GM12878 (cell line): Measurements from ENCODE around the gene CD70. TPM values are rescaled to one million over a fixed set of nuclear protein-coding genes. Genes with fewer than 3 reads are reported as not detected.
A peak's percentile ranks its signal among the peaks of the same experiment; 100 is the strongest.

Experiments
- ATF7 ChIP-seq: fragments of 450-650 bp; IDR thresholded peaks from 2 replicates; pipeline ENCODE4 v1.6.1; 2016; ENCODE audit warnings: low read depth, mild to moderate bottlenecking
- BACH1 ChIP-seq: fragments of 450-650 bp; IDR thresholded peaks from 2 replicates; pipeline ENCODE4 v1.6.1; 2017; ENCODE audit warnings: mild to moderate bottlenecking, borderline replicate concordance
- BCLAF1 ChIP-seq: fragments of 450-650 bp; IDR thresholded peaks from 2 replicates; pipeline ENCODE4 v1.6.1; 2017; ENCODE audit warnings: antibody characterized with exemption, mild to moderate bottlenecking, moderate library complexity
- CBFB ChIP-seq: IDR thresholded peaks from 2 replicates; pipeline ENCODE4 v1.6.1; 2016; ENCODE audit warnings: antibody characterized with exemption, low read depth
- CEBPB ChIP-seq, 2 experiments: fragments of 150-350 bp in 1 of 2; IDR thresholded peaks; 2 replicates each; pipeline ENCODE4 v1.6.1; 2012 to 2014; ENCODE audit warnings: low read depth in 2 of 2, low read length in 2 of 2, borderline replicate concordance in 1 of 2, inconsistent platforms in 1 of 2
- E2F4 ChIP-seq: IDR thresholded peaks from 2 replicates; pipeline ENCODE4 v1.6.1; 2012; ENCODE audit warnings: low read depth, low read length, improper control_type of control experiment
- EGR1 ChIP-seq, 2 experiments: IDR thresholded peaks; 1 replicate in 1 of 2; 2 replicates in 1 of 2; pipeline ENCODE4 v1.6.1; 2011 to 2012; ENCODE audit warnings: low read depth in 2 of 2, low read length in 2 of 2, borderline replicate concordance in 1 of 2, mild to moderate bottlenecking in 1 of 2, moderate library complexity in 1 of 2
- GATAD2B ChIP-seq: fragments of 450-650 bp; conservative IDR thresholded peaks from 2 replicates; pipeline ENCODE4 v1.6.1; 2017; ENCODE audit warnings: low read depth, mild to moderate bottlenecking, moderate library complexity
- KLF5 ChIP-seq: fragments of 450-650 bp; IDR thresholded peaks from 2 replicates; pipeline ENCODE4 v1.6.1; 2014; ENCODE audit warnings: mild to moderate bottlenecking; ENCODE audit not compliant: partially characterized antibody
- LARP7 ChIP-seq: fragments of 450-650 bp; IDR thresholded peaks from 2 replicates; pipeline ENCODE4 v1.6.1; 2017; ENCODE audit warnings: mild to moderate bottlenecking
- NFIC ChIP-seq: IDR thresholded peaks from 2 replicates; pipeline ENCODE4 v1.6.1; 2012; ENCODE audit warnings: low read depth, mild to moderate bottlenecking, inconsistent platforms, low read length, moderate library complexity
- POLR2A ChIP-seq: IDR thresholded peaks from 2 replicates; pipeline ENCODE4 v1.6.1; 2011; ENCODE audit warnings: low read depth, mild to moderate bottlenecking, low read length
- PRDM15 ChIP-seq: fragments of 450-650 bp; formaldehyde crosslinking; IDR thresholded peaks from 2 replicates; pipeline ENCODE4 v1.4.0; 2020; ENCODE audit warnings: mild to moderate bottlenecking, moderate library complexity
- RBBP5 ChIP-seq: fragments of 200-600 bp; sonication (generic); conservative IDR thresholded peaks from 2 replicates; pipeline ENCODE4 v1.6.1; 2016
- RELA ChIP-seq: fragments of 450-650 bp; IDR thresholded peaks from 2 replicates; pipeline ENCODE4 v1.8.0; 2014; ENCODE audit warnings: borderline replicate concordance; ENCODE audit not compliant: partially characterized antibody
- SPI1 ChIP-seq: IDR thresholded peaks from 2 replicates; pipeline ENCODE4 v1.6.1; 2011; ENCODE audit warnings: low read depth, mild to moderate bottlenecking, low read length, moderate library complexity, borderline replicate concordance; ENCODE audit not compliant: insufficient read depth
- SREBF2 ChIP-seq: IDR thresholded peaks from 2 replicates; pipeline ENCODE4 v1.6.1; 2012; ENCODE audit warnings: mild to moderate bottlenecking, low read length
- TCF3 ChIP-seq: IDR thresholded peaks from 2 replicates; pipeline ENCODE4 v1.6.1; 2012; ENCODE audit warnings: low read depth, mild to moderate bottlenecking, low read length, borderline replicate concordance; ENCODE audit not compliant: insufficient read depth
- ZBED1 ChIP-seq: IDR thresholded peaks from 2 replicates; pipeline ENCODE4 v1.6.1; 2016; ENCODE audit warnings: borderline replicate concordance
- ZNF207 ChIP-seq: fragments of 450-650 bp; IDR thresholded peaks from 2 replicates; pipeline ENCODE4 v1.6.1; 2014; ENCODE audit warnings: antibody characterized with exemption, mild to moderate bottlenecking, borderline replicate concordance
- ZNF384 ChIP-seq: IDR thresholded peaks from 2 replicates; pipeline ENCODE4 v1.6.1; 2012; ENCODE audit warnings: low read depth, mild to moderate bottlenecking, low read length, improper control_type of control experiment, borderline replicate concordance
- ZNF622 ChIP-seq: fragments of 450-650 bp; IDR thresholded peaks from 2 replicates; pipeline ENCODE4 v1.6.1; 2017; ENCODE audit warnings: mild to moderate bottlenecking, inconsistent platforms
- polyA plus RNA-seq, 11 experiments: library from polyadenylated mRNA; depleted of rRNA in 4 of 11; unstranded in 6 of 11; stranded (reverse) in 5 of 11; fragments of >200 nt; fragmentation: Nextera tagmentation in 4 of 11; fragmentation: Illumina TruSeq in 1 of 11; extraction: Ambion mirVana in 4 of 11; extraction: Trizol in 1 of 11; gene quantifications; 1 replicate in 1 of 11; 2 replicates in 10 of 11; pipeline versions ENCODE4 v1.2.1 to v1.2.3, GENCODE V29; 2011 to 2016; ENCODE audit warnings: inconsistent platforms in 2 of 11, missing spikeins in 2 of 11, low read depth in 1 of 11
- total RNA-seq, 4 experiments: library from RNA; depleted of rRNA in 3 of 4; stranded (reverse); fragments of >200 nt in 3 of 4; fragmentation: Illumina TruSeq in 1 of 4; extraction: Trizol in 1 of 4; gene quantifications; 2 replicates each; pipeline versions ENCODE4 v1.2.1 to v1.2.3, GENCODE V29; 2013 to 2021
- TF ChIP-seq, protein P1 (sequence below): IDR thresholded peaks from 2 replicates; pipeline ENCODE4 v1.6.1; 2012; ENCODE audit warnings: low read depth, low read length, improper control_type of control experiment

The CD70 gene
- total and polyA plus RNA-seq, 10 of the 15 experiments (the other 5 are each of a cell fraction or from before 2014, with no cell fraction given), result 16.4 to 441 (median 265) TPM

- TF ChIP-seq CEBPB (IDR thresholded peaks at IDR 0.05; ENCODE audit: borderline replicate concordance in 1 of 2, low read depth in 2 of 2, low read length in 2 of 2), result no peak
- TF ChIP-seq ATF7, result peak; percentile 50
- no peak for TF ChIP-seq ZBED1
- no peak for TF ChIP-seq RELA
- no peak for TF ChIP-seq KLF5
- TF ChIP-seq LARP7, result no peak; the same call in 1 of the 2 replicates
- 0 out of 2 replicates have a peak, but pooled peaks have one; percentile 65 for TF ChIP-seq BCLAF1
- TF ChIP-seq, protein P1, sequence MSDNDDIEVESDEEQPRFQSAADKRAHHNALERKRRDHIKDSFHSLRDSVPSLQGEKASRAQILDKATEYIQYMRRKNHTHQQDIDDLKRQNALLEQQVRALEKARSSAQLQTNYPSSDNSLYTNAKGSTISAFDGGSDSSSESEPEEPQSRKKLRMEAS, result peak; percentile 29; the same call in 1 of the 2 replicates
- TF ChIP-seq EGR1 (IDR thresholded peaks at IDR 0.05; ENCODE audit: borderline replicate concordance in 1 of 2, low read depth in 2 of 2, low read length in 2 of 2), result no peak
- no peak for TF ChIP-seq SPI1
- no peak for TF ChIP-seq SREBF2
- TF ChIP-seq BACH1, result peak; percentile 74; the same call in 1 of the 2 replicates
- no peak for TF ChIP-seq ZNF622
- no peak for TF ChIP-seq NFIC
- TF ChIP-seq RBBP5, result no peak
- TF ChIP-seq PRDM15, result no peak
- peak; percentile 65; the same call in 1 of the 2 replicates for TF ChIP-seq POLR2A
- no peak for TF ChIP-seq ZNF207
- TF ChIP-seq TCF3, result no peak
- no peak for TF ChIP-seq E2F4
- TF ChIP-seq CBFB, result no peak
- peak; percentile 66 for TF ChIP-seq GATAD2B
- TF ChIP-seq ZNF384, result peak; percentile 70
Measured at GRCh38 chr19:6587093-6587820, 3.7 kb downstream of the CD70 start (continued).
